ENCODE results near the gene FGGY.
"Not testable (repeated sequence)": the region's sequence is repeated elsewhere in the genome, so short reads cannot be mapped to it uniquely, and the experiment has no call there.

Gene FGGY

DNA sequence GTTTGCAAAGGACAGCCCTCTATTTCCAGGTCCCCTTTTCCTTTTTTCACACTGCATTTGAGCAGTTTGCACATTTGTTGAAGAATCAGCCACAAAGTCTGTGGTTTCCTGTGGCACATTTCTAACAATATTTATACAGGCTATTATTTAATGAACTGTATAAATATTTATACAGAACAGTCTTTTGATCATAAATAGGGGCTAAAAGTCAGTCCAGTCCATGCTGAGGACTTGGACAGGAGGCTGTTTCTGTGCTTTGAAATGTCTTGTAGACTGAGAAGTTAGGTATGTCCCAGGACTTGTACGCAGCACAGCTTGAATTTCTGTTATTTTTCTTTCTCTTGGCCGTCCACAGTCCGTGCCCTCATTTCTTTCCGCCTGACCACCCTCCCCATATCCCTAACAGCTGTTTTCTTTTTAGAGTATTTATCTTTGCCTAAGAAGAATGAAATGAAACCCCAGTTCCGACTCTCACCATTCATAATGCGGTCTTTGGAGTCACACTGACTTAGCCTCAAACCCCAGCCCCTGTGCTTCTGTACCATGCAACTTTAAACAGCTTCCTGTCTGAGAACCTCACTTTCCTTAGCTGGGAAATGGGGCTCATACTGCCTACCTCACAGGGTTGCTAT is 19.7 kb downstream of the FGGY start:
- DNase-seq = no peak

- DNase-seq = no peak
Measured at GRCh38 chr1:59317343-59317742, 20.4 kb downstream of the FGGY start.

DNA sequence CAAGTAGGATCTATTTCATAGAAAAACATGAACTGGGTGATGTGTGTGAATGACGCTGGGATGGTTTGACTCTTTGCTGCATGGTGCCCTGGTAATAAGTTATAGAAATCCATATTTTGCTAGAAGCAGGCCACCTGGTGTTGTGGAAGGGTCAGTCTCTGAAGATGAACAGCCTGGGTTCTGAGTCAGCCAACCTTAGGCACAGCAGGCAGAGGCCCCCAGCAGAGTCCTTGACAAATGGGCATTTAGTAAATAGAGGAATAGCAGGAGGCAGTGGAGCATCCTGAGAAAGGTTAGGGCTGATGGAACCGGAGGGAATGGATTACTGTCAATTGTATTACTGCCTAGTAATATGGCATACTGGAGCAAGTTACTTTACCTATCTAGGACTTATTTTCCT is 20.9 kb downstream of the FGGY start:
- no peak for DNase-seq

GRCh38 chr1:59318271-59318860 is 21.5 kb downstream of the FGGY start:
- DNase-seq = no peak

DNA sequence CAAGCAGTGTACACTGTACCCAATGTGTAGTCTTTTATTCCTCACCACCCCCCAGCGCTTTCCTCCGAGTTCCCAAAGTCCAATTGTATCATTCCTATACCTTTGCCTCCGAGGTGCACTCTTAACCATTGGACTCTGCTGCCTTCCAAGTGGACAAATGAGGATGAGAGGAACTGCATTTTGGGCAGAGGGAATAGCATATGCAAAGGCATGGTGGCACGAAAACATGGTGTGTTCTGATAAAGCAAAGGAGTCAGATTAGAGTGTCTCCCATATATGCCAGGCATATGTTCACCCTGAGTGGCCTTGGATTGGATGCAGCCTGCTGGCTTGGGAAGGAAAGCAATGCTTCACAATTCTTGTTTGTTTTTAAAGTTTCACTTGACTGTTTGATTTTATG is 25.5 kb downstream of the FGGY start:
- no peak for DNase-seq

GRCh38 chr1:59322814-59323213 is 25.9 kb downstream of the FGGY start:
- no peak for DNase-seq

DNA sequence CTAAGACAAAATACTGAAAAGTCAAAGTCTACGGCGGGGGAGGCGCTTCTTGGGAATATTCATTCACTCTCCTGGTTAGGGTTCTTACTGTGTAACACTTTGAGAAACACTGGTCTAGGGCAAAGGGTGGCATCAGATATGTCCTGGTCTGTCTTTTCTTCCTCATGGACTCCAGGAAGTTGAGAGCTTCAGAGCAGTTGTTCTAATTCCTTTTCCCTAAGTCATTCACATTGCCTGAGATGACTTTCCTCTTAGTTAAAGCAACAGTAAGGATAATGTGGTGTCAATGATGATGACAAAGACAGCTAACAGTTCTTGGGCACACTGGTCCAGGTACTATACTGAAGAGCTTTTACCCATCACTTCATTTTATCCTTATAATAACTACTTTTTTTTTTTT is 27.0 kb downstream of the FGGY start:
- DNase-seq = no peak

DNA sequence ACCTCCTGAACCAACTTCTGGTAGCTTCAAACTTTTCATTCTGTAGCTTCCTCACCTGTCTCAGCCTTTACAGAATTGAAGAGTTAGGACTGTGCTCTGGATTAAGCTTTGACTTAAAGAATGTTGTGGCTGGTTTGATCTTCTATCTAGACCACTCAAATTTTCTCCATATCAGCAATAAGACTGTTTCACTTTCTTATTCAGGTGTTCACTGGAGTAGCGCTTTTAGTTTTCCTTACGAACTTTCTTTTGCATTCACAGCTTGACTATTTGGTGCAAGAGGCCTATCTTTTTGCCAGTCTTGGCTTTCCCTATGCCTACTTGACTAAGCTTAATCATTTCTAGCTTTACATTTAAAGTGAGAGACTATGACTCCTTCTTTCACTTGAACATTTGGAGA is 31.5 kb downstream of the FGGY start:
- DNase-seq = no peak

DNA sequence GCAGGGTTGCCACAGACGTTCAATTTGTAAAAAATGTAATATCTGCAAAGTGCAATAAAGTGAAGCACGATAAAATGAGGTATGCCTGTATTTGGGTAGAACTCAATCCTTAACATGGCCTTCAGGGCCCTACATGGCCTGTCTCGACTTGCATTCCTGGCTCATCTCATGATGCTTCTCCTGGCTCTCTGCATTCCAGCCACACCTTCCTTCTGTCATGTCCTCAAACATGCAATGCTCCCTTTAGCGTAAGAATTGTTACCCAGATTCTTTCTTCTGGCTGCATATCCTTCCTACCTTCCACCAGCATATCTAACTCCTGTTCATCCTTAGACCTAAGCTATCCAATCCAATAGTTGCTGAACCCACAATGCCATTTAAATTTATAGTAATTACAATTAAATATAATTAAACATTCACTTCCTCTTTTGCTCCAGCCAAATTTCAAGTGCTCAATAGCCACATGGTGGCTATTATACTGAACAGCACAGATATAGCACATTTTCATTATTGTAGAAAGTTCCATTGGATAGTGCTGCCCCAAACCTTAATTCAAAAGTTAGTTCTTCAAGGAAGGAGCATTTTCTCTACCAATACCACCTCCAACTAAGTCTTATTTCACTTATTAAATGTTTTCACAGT is 32.6 kb downstream of the FGGY start:
- no peak for DNase-seq

- DNase-seq = no peak
Measured at GRCh38 chr1:59331686-59332620, 35.1 kb downstream of the FGGY start.

DNA sequence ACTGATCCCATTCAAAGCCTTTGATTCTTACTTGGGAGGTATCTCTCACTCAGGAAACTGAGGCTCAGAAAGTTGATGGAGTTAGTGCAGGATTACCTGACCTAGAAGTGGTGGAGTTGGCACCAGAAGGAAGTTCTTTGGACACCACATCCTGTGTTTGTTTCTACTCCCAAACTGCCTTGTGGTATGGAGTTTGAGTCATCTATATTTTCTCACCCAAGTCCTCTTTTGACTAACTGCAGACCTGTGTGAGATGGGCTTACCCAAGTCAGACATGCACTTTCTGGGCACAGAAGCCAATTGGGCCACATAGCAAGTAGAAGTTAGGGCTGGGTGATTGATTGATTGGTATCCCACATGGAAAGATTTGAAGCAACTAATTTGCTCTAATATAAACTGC is 36.1 kb downstream of the FGGY start:
- no peak for DNase-seq

GRCh38 chr1:59333626-59334277 is 36.9 kb downstream of the FGGY start:
- no peak for DNase-seq

DNA sequence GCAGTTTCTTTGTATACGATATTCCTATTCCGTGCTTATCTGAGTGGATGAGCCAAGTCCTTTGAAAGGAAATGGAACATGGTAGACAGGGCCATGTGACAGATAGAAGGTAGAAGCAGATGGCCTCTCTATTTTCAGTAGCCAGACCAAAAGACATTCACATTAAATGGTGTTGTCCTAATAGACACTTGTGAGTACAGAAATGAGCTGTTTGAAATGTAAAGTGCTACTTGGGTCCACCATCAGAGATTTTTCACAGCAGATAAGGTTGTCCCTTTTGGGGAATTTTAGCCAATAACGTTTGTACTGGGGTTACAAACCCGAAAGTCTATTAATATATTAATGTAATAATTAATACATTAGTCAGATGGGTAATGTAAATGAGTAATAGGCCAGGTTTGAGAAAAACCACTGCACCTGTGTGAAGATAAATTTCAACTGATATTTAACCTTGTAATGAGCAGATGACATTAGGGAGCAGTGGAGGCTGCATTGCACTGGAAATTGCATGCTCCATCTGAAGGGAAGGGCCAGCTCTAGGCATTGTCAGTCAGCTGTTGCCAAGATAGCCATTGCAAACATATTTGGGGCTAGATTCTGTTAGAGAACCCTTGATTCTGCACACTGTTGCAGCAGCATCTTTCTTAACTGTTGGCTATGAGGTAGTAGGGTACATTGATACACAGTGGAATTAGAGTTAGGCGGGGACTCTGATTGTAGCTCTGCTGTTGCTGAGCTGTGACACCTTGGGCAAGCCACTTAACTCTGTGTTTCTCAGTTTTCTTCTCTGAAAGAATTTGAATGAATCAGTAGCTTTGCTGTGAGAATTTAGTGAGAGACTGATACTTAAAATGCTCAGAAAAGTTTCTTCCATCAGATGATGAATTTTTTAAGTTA is 43.8 kb downstream of the FGGY start:
- DNase-seq = no peak

DNA sequence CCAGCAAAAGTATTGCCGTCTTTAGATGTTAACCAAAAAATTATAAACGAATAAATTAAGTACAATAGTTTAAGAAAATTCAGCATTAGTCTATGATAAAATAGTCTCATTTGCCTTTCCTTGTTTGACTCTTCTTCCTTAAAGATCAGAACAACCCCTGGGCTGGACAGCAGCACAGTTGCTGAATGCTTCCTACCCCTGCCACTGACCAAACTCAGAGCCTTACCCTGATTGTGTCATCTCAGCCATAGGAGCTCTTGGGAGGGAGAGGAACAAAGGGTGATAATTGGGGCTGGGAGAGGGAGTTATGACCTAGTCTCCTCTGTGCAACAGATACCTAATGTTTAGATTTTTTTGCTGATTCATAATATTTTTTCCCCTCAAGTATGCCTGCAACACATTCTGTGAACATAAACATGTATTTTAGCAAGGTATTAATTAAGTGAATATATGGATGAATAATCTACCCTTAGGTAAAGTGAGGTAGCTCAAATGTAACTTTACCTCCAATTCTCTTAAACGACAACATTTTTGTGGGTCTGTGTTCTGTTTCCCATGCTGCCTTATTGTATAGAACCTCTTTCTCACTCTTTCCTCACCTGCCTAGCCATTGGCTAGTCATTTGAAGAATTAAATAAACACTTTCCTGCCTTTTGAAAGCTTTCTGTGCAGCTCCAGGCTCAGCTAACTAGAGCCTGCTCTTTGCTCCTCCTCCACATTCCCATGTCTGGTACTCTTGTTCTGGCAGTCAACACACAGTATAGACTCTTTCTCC is 46.1 kb downstream of the FGGY start:
- no peak for DNase-seq

DNA sequence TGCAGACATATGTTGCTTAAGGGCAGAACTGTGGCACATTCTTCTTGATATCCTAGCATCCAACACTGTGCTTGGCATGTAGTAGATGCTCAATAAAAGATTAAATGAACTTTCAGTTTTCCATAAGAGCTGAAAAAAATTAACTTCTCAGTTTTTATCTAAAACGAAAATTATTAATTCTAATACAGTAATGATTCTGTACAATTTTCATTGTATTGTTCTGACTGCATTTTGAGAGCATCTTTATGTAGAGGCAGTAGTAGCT is 46.6 kb downstream of the FGGY start:
- no peak for DNase-seq

DNA sequence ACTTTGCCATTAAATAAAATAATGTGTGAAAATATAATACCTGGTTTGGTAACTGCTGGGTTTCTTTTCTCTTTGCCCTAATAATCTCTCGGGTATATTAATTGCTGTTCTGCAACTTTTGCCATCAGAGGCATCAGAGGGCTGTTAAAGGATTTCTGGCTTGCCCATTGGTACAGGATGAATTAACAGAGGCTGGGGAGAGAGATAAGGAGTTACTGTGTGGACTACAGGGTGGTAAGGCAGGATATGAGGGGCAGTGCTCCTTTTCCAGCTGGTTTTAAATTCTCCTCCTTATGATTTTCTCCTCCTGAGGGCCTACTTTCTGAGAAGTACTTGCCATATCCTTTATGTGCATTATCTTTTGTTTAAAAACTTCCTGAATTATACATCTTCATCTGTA is 48.3 kb downstream of the FGGY start:
- no peak for DNase-seq

- DNase-seq = no peak
Measured at GRCh38 chr1:59346429-59346828, 49.5 kb downstream of the FGGY start.

DNA sequence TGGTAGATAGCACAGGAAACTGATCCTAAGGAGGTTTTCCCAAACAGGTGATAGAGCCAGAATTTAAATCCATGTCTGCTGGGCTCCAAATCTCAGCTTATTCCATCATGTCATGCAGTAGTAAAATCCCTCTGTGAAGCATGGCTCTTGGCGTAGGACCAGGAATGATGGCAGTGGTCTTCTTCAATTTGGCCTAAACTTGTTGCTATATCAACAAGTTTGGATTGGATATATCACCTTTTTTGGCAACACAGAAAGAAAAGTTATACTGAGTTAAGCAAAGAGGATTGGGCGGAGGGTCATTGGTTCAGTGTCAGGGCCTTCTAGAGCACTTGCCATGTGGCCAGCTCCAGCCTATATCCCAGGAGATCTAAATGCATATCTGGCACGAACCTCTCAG is 52.2 kb downstream of the FGGY start:
- DNase-seq = no peak

GRCh38 chr1:59350521-59350920 is 53.6 kb downstream of the FGGY start:
- no peak for DNase-seq

DNA sequence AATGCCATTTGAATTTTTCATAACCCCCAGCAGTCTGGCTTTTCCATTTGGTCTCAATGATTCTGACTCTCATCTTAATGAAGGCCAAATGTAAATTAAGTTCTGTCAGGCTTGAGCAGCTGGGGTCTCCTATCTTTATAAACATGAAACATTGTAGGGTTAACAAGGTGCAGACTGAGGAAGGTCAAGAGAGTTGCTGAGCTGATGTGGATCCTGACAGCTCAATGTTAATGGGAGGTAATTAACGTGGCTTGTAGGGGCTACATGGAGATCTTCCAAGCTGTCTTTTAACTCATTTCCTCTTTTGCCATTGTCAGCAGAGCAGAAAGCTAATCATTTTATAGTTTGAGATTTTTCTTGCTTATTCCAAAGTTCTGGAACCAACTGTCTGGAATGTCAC is 55.2 kb downstream of the FGGY start:
- no peak for DNase-seq

DNA sequence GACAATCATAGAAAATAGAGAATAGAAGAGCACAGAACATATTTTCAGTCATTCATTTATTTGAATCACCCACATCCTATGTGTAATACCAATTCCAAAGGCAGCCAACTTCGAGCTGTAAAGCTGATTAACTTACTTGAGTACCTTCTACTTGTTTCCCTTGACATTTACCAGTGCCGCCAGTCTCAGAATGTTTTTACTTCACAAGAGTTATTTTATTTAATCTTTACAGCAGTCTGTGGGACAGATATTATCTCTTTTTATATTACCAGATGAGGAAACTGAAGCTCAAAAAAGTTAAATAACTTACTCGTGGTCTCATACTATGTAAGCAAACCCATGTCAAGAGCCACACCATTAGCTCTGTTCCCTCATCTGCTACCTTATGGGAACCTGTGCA is 56.6 kb downstream of the FGGY start:
- no peak for DNase-seq

DNA sequence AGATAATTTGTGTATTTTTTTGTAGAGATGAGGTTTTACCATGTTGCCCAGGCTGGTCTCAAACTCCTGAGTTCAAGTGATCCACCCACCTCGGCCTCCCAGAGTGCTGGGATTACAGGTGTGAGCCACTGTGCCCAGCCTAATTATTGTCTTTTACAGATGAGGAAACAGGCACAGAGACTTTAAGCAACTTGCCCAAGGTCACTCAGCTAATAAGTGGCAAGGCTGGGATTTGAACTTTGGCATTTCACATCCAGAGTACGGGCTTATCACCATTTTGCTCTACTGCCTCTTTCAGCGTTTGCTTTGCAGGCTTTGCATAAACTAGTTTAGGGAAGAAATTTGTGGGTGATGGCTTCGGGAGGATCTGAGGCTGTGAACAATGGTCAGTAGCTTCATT is 57.3 kb downstream of the FGGY start:
- DNase-seq = not testable (repeated sequence)
